Endothelial cell of umbilical vein (primary cell): ENCODE data around the gene ALDH5A1. TPM values are rescaled to one million over a fixed set of nuclear protein-coding genes. Genes with fewer than 3 reads are reported as not detected.

ENCODE experiments used
- BruUV-seq: library from RNA; stranded (reverse); fragments of 400-500 nt; replicated peaks from 2 replicates; lab custom pipeline; 2021; lab: Mats Ljungman, UMichigan
- CTCF ChIA-PET: fragments of 300-600, 350-600 bp; sonication (Branson Sonifier 250); formaldehyde crosslinking; loops from one replicate; lab custom pipeline; 2021; ENCODE audit warnings: antibody characterized with exemption, inconsistent platforms; lab: Charles Lee
- POLR2A ChIA-PET: fragments of 300-600, 350-600 bp; sonication (Branson Sonifier 250); formaldehyde crosslinking; loops from one replicate; lab custom pipeline; 2021; ENCODE audit warnings: antibody characterized with exemption, inconsistent platforms; lab: Charles Lee
- DNase-seq: peaks from one replicate; pipeline ENCODE4 v3.0.0-alpha.2; 2011; ENCODE audit warnings: low read depth, low spot score
- FAIRE-seq: peaks from 2 replicates; lab custom pipeline; 2011; peaks lifted over from hg19 to GRCh38; lab: Jason Lieb, UNC
- H2AFZ ChIP-seq: 2 replicates; pipeline ENCODE4 v1.6.0; 2012; ENCODE audit warnings: low read depth, low read length, control low read depth, inconsistent platforms
- H3K27ac ChIP-seq: 2 replicates; pipeline ENCODE4 v1.5.1; 2011; ENCODE audit warnings: low read depth, mild to moderate bottlenecking, control low read depth, low read length, moderate library complexity; ENCODE audit not compliant: insufficient read depth
- H3K27me3 ChIP-seq, 2 experiments: 2 replicates each; pipeline versions ENCODE4 v1.6.0 to v1.6.1; 2011; ENCODE audit warnings: low read length in 2 of 2, mixed read lengths in 1 of 2; ENCODE audit not compliant: control insufficient read depth in 2 of 2, insufficient read depth in 2 of 2
- H3K36me3 ChIP-seq, 2 experiments: 2 replicates in 1 of 2; 3 replicates in 1 of 2; pipeline ENCODE4 v1.5.1; 2011; ENCODE audit warnings: low read length in 2 of 2, mild to moderate bottlenecking in 1 of 2, moderate library complexity in 1 of 2; ENCODE audit not compliant: control insufficient read depth in 2 of 2, insufficient read depth in 2 of 2; ENCODE audit errors: extremely low read depth in 1 of 2
- H3K4me1 ChIP-seq: 3 replicates; pipeline ENCODE4 v1.5.1; 2011; ENCODE audit warnings: mild to moderate bottlenecking, low read length; ENCODE audit not compliant: control insufficient read depth, insufficient read depth; ENCODE audit errors: extremely low read depth
- H3K4me2 ChIP-seq: 2 replicates; pipeline ENCODE4 v1.6.1; 2011; ENCODE audit warnings: low read length, control low read depth, mixed read lengths; ENCODE audit not compliant: insufficient read depth
- H3K4me3 ChIP-seq, 3 experiments: fragments of 200-600 bp in 1 of 3; sonication (generic), shearing (Covaris generic) in 1 of 3; replicated peaks in 1 of 3; 2 replicates each; pipeline ENCODE4 v1.5.1; 2011 to 2016; ENCODE audit warnings: control low read depth in 3 of 3, low read length in 3 of 3, mild to moderate bottlenecking in 2 of 3, inconsistent platforms in 1 of 3, low read depth in 1 of 3, moderate library complexity in 1 of 3; ENCODE audit not compliant: insufficient read depth in 1 of 3
- H3K79me2 ChIP-seq: 2 replicates; pipeline ENCODE4 v1.6.0; 2012; ENCODE audit warnings: low read length, inconsistent platforms; ENCODE audit not compliant: control insufficient read depth, insufficient read depth
- H3K9ac ChIP-seq: replicated peaks from 2 replicates; pipeline ENCODE3; 2011; ENCODE audit warnings: low read length, control low read depth; ENCODE audit not compliant: insufficient read depth; ENCODE audit errors: extremely low read depth
- H3K9me1 ChIP-seq: replicated peaks from 3 replicates; pipeline ENCODE4 v1.6.0; 2011; ENCODE audit warnings: mild to moderate bottlenecking, low read length; ENCODE audit not compliant: control insufficient read depth, insufficient read depth; ENCODE audit errors: extremely low read depth
- H3K9me3 ChIP-seq: replicated peaks from 2 replicates; pipeline ENCODE4 v1.5.1; 2012; ENCODE audit warnings: low read length, inconsistent platforms; ENCODE audit not compliant: control insufficient read depth, insufficient read depth
- H4K20me1 ChIP-seq: replicated peaks from 2 replicates; pipeline ENCODE3; 2011; ENCODE audit warnings: mild to moderate bottlenecking, low read length; ENCODE audit not compliant: control insufficient read depth, insufficient read depth; ENCODE audit errors: extremely low read depth
- EZH2 ChIP-seq: IDR thresholded peaks from 2 replicates; pipeline ENCODE4 v1.6.1; 2012; ENCODE audit warnings: borderline replicate concordance, low read depth, mild to moderate bottlenecking, moderate library complexity, low read length, inconsistent platforms; ENCODE audit not compliant: severe bottlenecking
- FOS ChIP-seq: IDR thresholded peaks from 2 replicates; pipeline ENCODE4 v1.6.1; 2011; ENCODE audit warnings: mild to moderate bottlenecking, low read length, moderate library complexity, borderline replicate concordance; ENCODE audit not compliant: insufficient read depth
- GATA2 ChIP-seq: IDR thresholded peaks from 2 replicates; pipeline ENCODE4 v1.7.0; 2011; ENCODE audit warnings: low read depth, mild to moderate bottlenecking, moderate library complexity, mixed read lengths, low read length; ENCODE audit not compliant: insufficient read length, insufficient read depth
- JUN ChIP-seq: IDR thresholded peaks from 2 replicates; pipeline ENCODE4 v1.6.1; 2011; ENCODE audit warnings: borderline replicate concordance, low read depth; ENCODE audit not compliant: insufficient read length, insufficient read depth
- MYC ChIP-seq: IDR thresholded peaks from one replicate; pipeline ENCODE4 v1.6.1; 2011; ENCODE audit warnings: mild to moderate bottlenecking, low read depth, low read length
- POLR2A ChIP-seq: IDR thresholded peaks from 2 replicates; pipeline ENCODE4 v1.6.1; 2012; ENCODE audit warnings: low read depth, mild to moderate bottlenecking, control low read depth, low read length
- POLR2AphosphoS5 ChIP-seq: IDR thresholded peaks from 2 replicates; pipeline ENCODE4 v1.6.1; 2012; ENCODE audit warnings: low read depth, mild to moderate bottlenecking, control low read depth, low read length, moderate library complexity; ENCODE audit not compliant: insufficient read depth
- dilution Hi-C: fragments of 300-500 bp; cut with MboI; formaldehyde crosslinking; loops from one replicate; pipeline ENCODE4 v1.15.0; 2019; ENCODE audit warnings: low sequenced_read_pairs; ENCODE audit not compliant: extremely low pct_ligation_motif_present
- intact Hi-C: fragments of 100-400 bp; cut with micrococcal nuclease; formaldehyde crosslinking; loops from one replicate; pipeline ENCODE4 v1.10.0; 2022
- polyA plus RNA-seq, 4 experiments: library from polyadenylated mRNA; depleted of rRNA in 3 of 4; stranded (reverse) in 3 of 4; unstranded in 1 of 4; fragments of >200 nt; gene quantifications; 2 replicates each; pipeline versions ENCODE4 v1.2.1 to v1.2.3, GENCODE V29; 2011 to 2012; ENCODE audit warnings: missing spikeins in 1 of 4
- total RNA-seq: library from RNA; stranded (reverse); gene quantifications from 2 replicates; pipeline ENCODE4 v1.2.3, GENCODE V29; 2021
- TF ChIP-seq, protein P1 (sequence below), 2 donors: IDR thresholded peaks; 1 replicate in 1 of 2; 2 replicates in 1 of 2; pipeline ENCODE4 v1.5.1; 2011; ENCODE audit warnings: low read length in 2 of 2, mild to moderate bottlenecking in 2 of 2, moderate library complexity in 2 of 2, control low read depth in 1 of 2, inconsistent platforms in 1 of 2, low read depth in 1 of 2; ENCODE audit not compliant: insufficient read depth in 1 of 2; ENCODE audit errors: extremely low read depth in 1 of 2
- TF ChIP-seq, protein P2 (sequence below): IDR thresholded peaks from 2 replicates; pipeline ENCODE4 v1.6.1; 2011; ENCODE audit not compliant: insufficient read depth, insufficient read length

Gene ALDH5A1
- total and polyA plus RNA-seq, 2 donors (not counting 3 experiments of a cell fraction or from before 2014, with no cell fraction given), result 0.51 to 1.1 TPM

DNA sequence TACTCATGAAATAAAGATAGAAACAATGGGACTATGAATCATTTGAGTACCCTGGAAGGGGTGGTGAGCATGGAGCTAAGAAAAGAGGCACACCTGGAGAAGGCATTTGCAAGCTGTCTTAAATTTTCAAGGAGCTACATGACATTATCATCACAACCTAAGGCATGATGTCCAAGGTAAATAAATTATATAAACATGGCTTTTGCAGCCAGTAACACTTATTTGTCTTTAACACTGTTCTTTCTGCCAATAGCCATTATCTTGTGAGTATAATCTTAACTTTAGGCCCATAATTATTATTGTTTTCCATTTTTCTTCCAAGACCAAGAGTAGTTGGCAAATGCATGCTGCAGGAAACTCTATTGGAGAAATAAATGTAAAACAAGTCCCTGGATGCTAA is 63.7 kb downstream of the ALDH5A1 start:
- Histone ChIP-seq H3K4me1 (no peaks in the 10 kb centered on the region), H3K27me3 (no peaks in the 10 kb centered on the region), H2AFZ (no peak overlapping the region), H3K9me1 (no peaks in the 10 kb centered on the region), H3K4me3 (no peak overlapping the region), H3K4me2 (no peak overlapping the region), H3K9ac (no peak overlapping the region), H4K20me1 (no peaks in the 10 kb centered on the region), H3K79me2 (no peaks in the 10 kb centered on the region), H3K9me3 (no peaks in the 10 kb centered on the region), H3K27ac (no peak overlapping the region), H3K36me3 (no peaks in the 10 kb centered on the region)
- no TSS peak for BruUV-seq
- ChIA-PET POLR2A (no interaction called here), CTCF (no interaction called here)
- FAIRE-seq (no peak), DNase-seq (no peak)
- dilution Hi-C loops, result no loop called here
- TF ChIP-seq, protein P1, sequence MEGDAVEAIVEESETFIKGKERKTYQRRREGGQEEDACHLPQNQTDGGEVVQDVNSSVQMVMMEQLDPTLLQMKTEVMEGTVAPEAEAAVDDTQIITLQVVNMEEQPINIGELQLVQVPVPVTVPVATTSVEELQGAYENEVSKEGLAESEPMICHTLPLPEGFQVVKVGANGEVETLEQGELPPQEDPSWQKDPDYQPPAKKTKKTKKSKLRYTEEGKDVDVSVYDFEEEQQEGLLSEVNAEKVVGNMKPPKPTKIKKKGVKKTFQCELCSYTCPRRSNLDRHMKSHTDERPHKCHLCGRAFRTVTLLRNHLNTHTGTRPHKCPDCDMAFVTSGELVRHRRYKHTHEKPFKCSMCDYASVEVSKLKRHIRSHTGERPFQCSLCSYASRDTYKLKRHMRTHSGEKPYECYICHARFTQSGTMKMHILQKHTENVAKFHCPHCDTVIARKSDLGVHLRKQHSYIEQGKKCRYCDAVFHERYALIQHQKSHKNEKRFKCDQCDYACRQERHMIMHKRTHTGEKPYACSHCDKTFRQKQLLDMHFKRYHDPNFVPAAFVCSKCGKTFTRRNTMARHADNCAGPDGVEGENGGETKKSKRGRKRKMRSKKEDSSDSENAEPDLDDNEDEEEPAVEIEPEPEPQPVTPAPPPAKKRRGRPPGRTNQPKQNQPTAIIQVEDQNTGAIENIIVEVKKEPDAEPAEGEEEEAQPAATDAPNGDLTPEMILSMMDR (IDR thresholded peaks at IDR 0.05; ENCODE audit: extremely low read depth in 1 of 2, insufficient read depth in 1 of 2, low read depth in 1 of 2, low read length in 2 of 2), result no peak
- TF ChIP-seq, protein P2, sequence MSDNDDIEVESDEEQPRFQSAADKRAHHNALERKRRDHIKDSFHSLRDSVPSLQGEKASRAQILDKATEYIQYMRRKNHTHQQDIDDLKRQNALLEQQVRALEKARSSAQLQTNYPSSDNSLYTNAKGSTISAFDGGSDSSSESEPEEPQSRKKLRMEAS, result no peak
- TF ChIP-seq EZH2, result no peak
- TF ChIP-seq MYC, result no peak
- TF ChIP-seq POLR2AphosphoS5, result no peak
- no peak for TF ChIP-seq GATA2
- no peak for TF ChIP-seq JUN
- TF ChIP-seq FOS, result no peak
- no peak for TF ChIP-seq POLR2A
- intact Hi-C loops, result no loop called here
